ENCODE data around the gene CPNE6.

GRCh38 chr14:24110060-24110459 is 38.7 kb downstream of the CPNE6 start:
- no peak for TF ChIP-seq CTCF (conservative IDR thresholded peaks at IDR 0.05; ENCODE audit: low read depth, low read length)
- no peak for TF ChIP-seq EZH2 (IDR thresholded peaks at IDR 0.05; ENCODE audit: borderline replicate concordance, low read depth, low read length, poor library complexity, severe bottlenecking)

All from A673 (cell line).